Naive thymus-derived CD4-positive, alpha-beta T cell (primary cell): ENCODE results near the gene RGS10. TPM values are rescaled to one million over a fixed set of nuclear protein-coding genes. Genes with fewer than 3 reads are reported as not detected.
A peak's percentile ranks its signal among the peaks of the same experiment; 100 is the strongest.

ENCODE experiments used
- ATAC-seq: fragments of 150-1000 bp; cut with Tn5 transposase; 2 replicates; pipeline ENCODE4 v1.10.0; 2021; ENCODE audit warnings: mild to moderate bottlenecking, moderate library complexity
- CTCF ChIA-PET: fragments of 350-600 bp; sonication (Branson Sonifier 250); formaldehyde crosslinking; loops from one replicate; lab custom pipeline; 2021; ENCODE audit warnings: antibody characterized with exemption; lab: Charles Lee
- POLR2A ChIA-PET: fragments of 350-600 bp; sonication (Branson Sonifier 250); formaldehyde crosslinking; loops from one replicate; lab custom pipeline; 2021; ENCODE audit warnings: antibody characterized with exemption, inconsistent platforms; lab: Charles Lee
- DNase-seq, 9 donors: peaks; one replicate each; pipeline versions ENCODE4 v3.0.0 to v3.0.0-alpha.2; 2020 to 2022; ENCODE audit warnings: mixed read lengths in 1 of 9
- H3K27ac ChIP-seq: one replicate; pipeline ENCODE4 v1.7.0; 2013; ENCODE audit warnings: mild to moderate bottlenecking, low read depth, low read length, moderate library complexity
- H3K27me3 ChIP-seq, 2 donors: one replicate each; pipeline ENCODE4 v1.7.0; 2013; ENCODE audit warnings: low read length in 2 of 2, mild to moderate bottlenecking in 2 of 2, moderate library complexity in 2 of 2; ENCODE audit not compliant: control insufficient read depth in 2 of 2, insufficient read depth in 2 of 2
- H3K36me3 ChIP-seq, 3 experiments: 1 replicate in 2 of 3; 2 replicates in 1 of 3; pipeline ENCODE4 v1.7.0; 2013; ENCODE audit warnings: low read length in 3 of 3, mild to moderate bottlenecking in 3 of 3, moderate library complexity in 1 of 3; ENCODE audit not compliant: insufficient read depth in 3 of 3, control insufficient read depth in 2 of 3
- H3K4me1 ChIP-seq, 2 donors: one replicate each; pipeline ENCODE4 v1.7.0; 2013; ENCODE audit warnings: low read length in 2 of 2, mild to moderate bottlenecking in 2 of 2, moderate library complexity in 1 of 2; ENCODE audit not compliant: control insufficient read depth in 2 of 2, insufficient read depth in 2 of 2
- H3K4me3 ChIP-seq: 2 replicates; pipeline ENCODE4 v1.7.0; 2013; ENCODE audit warnings: mild to moderate bottlenecking, low read length
- H3K9me3 ChIP-seq, 3 experiments: 1 replicate in 2 of 3; 2 replicates in 1 of 3; pipeline ENCODE4 v1.7.0; 2013; ENCODE audit warnings: low read length in 3 of 3; ENCODE audit not compliant: control insufficient read depth in 2 of 3
- H3K27ac Mint-ChIP-seq, 9 donors: one replicate each; pipeline ENCODE4 v1.8.0; 2020 to 2022; ENCODE audit warnings: mixed read lengths in 9 of 9, mild to moderate bottlenecking in 8 of 9, moderate library complexity in 5 of 9, inconsistent platforms in 2 of 9
- H3K27me3 Mint-ChIP-seq, 5 donors: one replicate each; pipeline ENCODE4 v1.8.0; 2021 to 2022; ENCODE audit warnings: mixed read lengths in 5 of 5, mild to moderate bottlenecking in 1 of 5
- H3K36me3 Mint-ChIP-seq, 5 donors: one replicate each; pipeline ENCODE4 v1.8.0; 2020 to 2022; ENCODE audit warnings: mixed read lengths in 5 of 5, mild to moderate bottlenecking in 3 of 5, inconsistent platforms in 1 of 5
- H3K4me1 Mint-ChIP-seq, 7 donors: one replicate each; pipeline ENCODE4 v1.8.0; 2020 to 2022; ENCODE audit warnings: mixed read lengths in 7 of 7, mild to moderate bottlenecking in 3 of 7, inconsistent platforms in 1 of 7
- H3K4me3 Mint-ChIP-seq, 10 donors: one replicate each; pipeline ENCODE4 v1.8.0; 2020 to 2022; ENCODE audit warnings: mild to moderate bottlenecking in 10 of 10, mixed read lengths in 10 of 10, moderate library complexity in 6 of 10, inconsistent platforms in 2 of 10
- H3K9me3 Mint-ChIP-seq, 11 donors: one replicate each; pipeline ENCODE4 v1.8.0; 2020 to 2022; ENCODE audit warnings: mixed read lengths in 11 of 11, mild to moderate bottlenecking in 4 of 11, inconsistent platforms in 1 of 11, moderate library complexity in 1 of 11
- intact Hi-C, 2 donors: fragments of 100-400 bp; cut with micrococcal nuclease; formaldehyde crosslinking; loops; one replicate each; pipeline ENCODE4 v1.15.1; 2023
- polyA plus RNA-seq, 2 donors: library from polyadenylated mRNA; unstranded; fragments of 300-500 nt; fragmentation: Illumina TruSeq; gene quantifications; one replicate each; pipeline ENCODE4 v1.2.3, GENCODE V29; 2021
- total RNA-seq, 6 experiments: library from RNA in 5 of 6; stranded (reverse) in 5 of 6; gene quantifications; 1 replicate in 5 of 6; 2 replicates in 1 of 6; pipeline ENCODE4 v1.2.3 and lab custom pipeline; 2021 to 2026

RGS10 gene
- total and polyA plus RNA-seq, 7 experiments from 2014 or later = 89.5 to 462 (median 188) TPM

GRCh38 chr10:119505131-119505551, 37.4 kb downstream of the RGS10 start:
- CTCF ChIA-PET = interaction anchor here (0.6 to 2.1 kb wide), 3 partner anchors 29 to 298 kb away, joined by 3 to 12 read pairs (median 4); partner anchors contain the start of gene RGS10
- Histone ChIP-seq H3K4me3 (peak overlapping the region; percentile 40), H3K36me3 (peaks cover 4 to 21% (median 9%) of the 10 kb centered on the region in 3 experiments), H3K4me1 (peaks cover 35 to 79% of the 10 kb centered on the region in 2 donors), H3K27me3 (no peaks in the 10 kb centered on the region), H3K27ac (peak overlapping the region; percentile 98), H3K9me3 (no peaks in the 10 kb centered on the region)
- POLR2A ChIA-PET = interaction anchor here (0.6 to 12.5 kb wide), 7 partner anchors 8 to 35 kb away, joined by 3 to 169 read pairs (median 7); partner anchors contain the start of gene RGS10
- Mint-ChIP-seq H3K27ac (peak overlapping the region; percentile 61 to 100 (median 99)), H3K4me1 (peaks cover 46 to 97% (median 85%) of the 10 kb centered on the region in 7 donors), H3K27me3 (no peaks in the 10 kb centered on the region), H3K4me3 (peak overlapping the region in 9 of 10 donors; percentile 70 to 89 (median 78)), H3K9me3 (peaks cover 0 to 4% (median 0%) of the 10 kb centered on the region in 11 donors), H3K36me3 (peaks cover 7 to 52% (median 26%) of the 10 kb centered on the region in 5 donors)
- peak in 4 of 9 donors; percentile 35 to 47 (median 41) for DNase-seq
- intact Hi-C loops = loop anchor here in 1 of 2 donors (10.0 kb wide), 1 partner anchor 810 kb away; no protein-coding TSS in a partner anchor
- ATAC-seq = no peak

- peak overlapping the region in 9 of 10 donors; percentile 62 to 89 (median 78) for H3K4me3 Mint-ChIP-seq
- H3K4me1 Mint-ChIP-seq = peaks cover 46 to 98% (median 88%) of the 10 kb centered on the region in 7 donors
- DNase-seq = peak in 1 of 9 donors; percentile 42
- H3K27me3 Mint-ChIP-seq = no peaks in the 10 kb centered on the region
- H3K27ac Mint-ChIP-seq = peak overlapping the region; percentile 61 to 100 (median 99)
- Histone ChIP-seq H3K4me1 (peaks cover 39 to 82% of the 10 kb centered on the region in 2 donors), H3K27ac (peak overlapping the region; percentile 98), H3K36me3 (peaks cover 4 to 16% (median 5%) of the 10 kb centered on the region in 3 experiments), H3K9me3 (no peaks in the 10 kb centered on the region), H3K27me3 (no peaks in the 10 kb centered on the region), H3K4me3 (peak overlapping the region; percentile 40)
- ChIA-PET POLR2A (interaction anchor here (0.7 to 12.5 kb wide), 7 partner anchors 9 to 94 kb away, joined by 3 to 169 read pairs (median 7); partner anchors contain the start of gene RGS10), CTCF (interaction anchor here (0.8 to 2.1 kb wide), 3 partner anchors 14 to 38 kb away, joined by 3 to 12 read pairs (median 4); partner anchors contain the start of gene RGS10)
- H3K36me3 Mint-ChIP-seq = peaks cover 7 to 54% (median 25%) of the 10 kb centered on the region in 5 donors
- peaks cover 0 to 4% (median 0%) of the 10 kb centered on the region in 11 donors for H3K9me3 Mint-ChIP-seq
- intact Hi-C loops = loop anchor here (5.0 to 10.0 kb wide), 3 partner anchors 93 to 810 kb away; partner anchors contain the start of genes BAG3 (in 1 of the 2) and TIAL1 (in 1 of the 2)
- no peak for ATAC-seq
Observed at GRCh38 chr10:119504651-119505050, 37.9 kb downstream of the RGS10 start.

GRCh38 chr10:119503821-119504220, 38.7 kb downstream of the RGS10 start:
- H3K27me3 Mint-ChIP-seq = no peaks in the 10 kb centered on the region
- no peak for ATAC-seq
- H3K9me3 Mint-ChIP-seq = peaks cover 0 to 4% (median 0%) of the 10 kb centered on the region in 11 donors
- peak overlapping the region; percentile 64 to 100 (median 99) for H3K27ac Mint-ChIP-seq
- no peak for DNase-seq
- peaks cover 48 to 98% (median 88%) of the 10 kb centered on the region in 7 donors for H3K4me1 Mint-ChIP-seq
- peak overlapping the region; percentile 98 for H3K27ac ChIP-seq
- CTCF ChIA-PET = interaction anchor here (0.6 to 1.1 kb wide), 3 partner anchors 12 to 80 kb away, joined by 3 to 4 read pairs (median 3); no protein-coding TSS in a partner anchor
- peaks cover 39 to 90% of the 10 kb centered on the region in 2 donors for H3K4me1 ChIP-seq
- H3K36me3 Mint-ChIP-seq = peaks cover 7 to 61% (median 30%) of the 10 kb centered on the region in 5 donors
- H3K36me3 ChIP-seq = peaks cover 3 to 17% (median 4%) of the 10 kb centered on the region in 3 experiments
- H3K4me3 Mint-ChIP-seq = peak overlapping the region; percentile 39 to 85 (median 76)
- H3K9me3 ChIP-seq = no peaks in the 10 kb centered on the region
- intact Hi-C loops = loop anchor here (2.0 to 10.0 kb wide), 4 partner anchors 93 to 809 kb away; partner anchors contain the start of genes BAG3 (in 1 of the 2), INPP5F (in 1 of the 2) and TIAL1 (in 1 of the 2)
- no peaks in the 10 kb centered on the region for H3K27me3 ChIP-seq
- no peak overlapping the region for H3K4me3 ChIP-seq
- POLR2A ChIA-PET = interaction anchor here (0.7 to 12.5 kb wide), 10 partner anchors 8 to 95 kb away, joined by 3 to 169 read pairs (median 6); partner anchors contain the start of gene RGS10

GRCh38 chr10:119502618-119503155, 39.8 kb downstream of the RGS10 start:
- ChIA-PET POLR2A (interaction anchor here (0.6 to 12.5 kb wide), 11 partner anchors 9 to 37 kb away, joined by 3 to 169 read pairs (median 4); partner anchors contain the start of gene RGS10), CTCF (interaction anchor here (1.0 to 1.4 kb wide), 3 partner anchors 13 to 17 kb away, joined by 3 to 5 read pairs (median 4); no protein-coding TSS in a partner anchor)
- Mint-ChIP-seq H3K36me3 (peaks cover 7 to 65% (median 31%) of the 10 kb centered on the region in 5 donors), H3K27me3 (no peaks in the 10 kb centered on the region), H3K4me1 (peaks cover 54 to 98% (median 91%) of the 10 kb centered on the region in 7 donors), H3K4me3 (peak overlapping the region; percentile 70 to 85 (median 82)), H3K27ac (peak overlapping the region; percentile 95 to 100 (median 99)), H3K9me3 (peaks cover 0 to 4% (median 0%) of the 10 kb centered on the region in 11 donors)
- Histone ChIP-seq H3K27me3 (no peaks in the 10 kb centered on the region), H3K27ac (peak overlapping the region; percentile 98), H3K4me1 (peaks cover 39 to 93% of the 10 kb centered on the region in 2 donors), H3K4me3 (peak overlapping the region; percentile 46), H3K9me3 (no peaks in the 10 kb centered on the region), H3K36me3 (peaks cover 3 to 16% (median 4%) of the 10 kb centered on the region in 3 experiments)
- intact Hi-C loops = loop anchor here (1.0 to 10.0 kb wide), 14 partner anchors 8 to 808 kb away; partner anchors contain the start of genes RGS10 (in 2 of the 2), BAG3 (in 1 of the 2), GRK5 (in 1 of the 2) and INPP5F (in 1 of the 2)
- ATAC-seq (no peak), DNase-seq (no peak)

GRCh38 chr10:119502209-119502608, 40.3 kb downstream of the RGS10 start:
- H3K4me1 ChIP-seq = peaks cover 39 to 88% of the 10 kb centered on the region in 2 donors
- intact Hi-C loops = loop anchor here (1.0 to 10.0 kb wide), 14 partner anchors 8 to 807 kb away; partner anchors contain the start of genes RGS10 (in 2 of the 2), BAG3 (in 1 of the 2), GRK5 (in 1 of the 2) and INPP5F (in 1 of the 2)
- peak overlapping the region; percentile 95 to 100 (median 99) for H3K27ac Mint-ChIP-seq

More at GRCh38 chr10:119502209-119502608, 40.3 kb downstream of the RGS10 start:
- no peaks in the 10 kb centered on the region for H3K9me3 ChIP-seq
- ATAC-seq = peak; percentile 91
- H3K27me3 ChIP-seq = no peaks in the 10 kb centered on the region
- CTCF ChIA-PET = interaction anchor here (1.0 to 1.4 kb wide), 2 partner anchors 13 to 17 kb away, joined by 3 to 5 read pairs; no protein-coding TSS in a partner anchor
- peaks cover 3 to 15% (median 4%) of the 10 kb centered on the region in 3 experiments for H3K36me3 ChIP-seq
- peak overlapping the region; percentile 70 to 85 (median 82) for H3K4me3 Mint-ChIP-seq
- H3K36me3 Mint-ChIP-seq = peaks cover 7 to 66% (median 31%) of the 10 kb centered on the region in 5 donors
- POLR2A ChIA-PET = interaction anchor here (0.6 to 12.5 kb wide), 8 partner anchors 8 to 38 kb away, joined by 3 to 169 read pairs (median 6); partner anchors contain the start of gene RGS10
- H3K27ac ChIP-seq = peak overlapping the region; percentile 98
- H3K4me1 Mint-ChIP-seq = peaks cover 56 to 98% (median 92%) of the 10 kb centered on the region in 7 donors
- peak; percentile 50 to 93 (median 91) for DNase-seq
- peak overlapping the region; percentile 46 for H3K4me3 ChIP-seq
- H3K9me3 Mint-ChIP-seq = peaks cover 0 to 4% (median 0%) of the 10 kb centered on the region in 11 donors
- no peaks in the 10 kb centered on the region for H3K27me3 Mint-ChIP-seq
